HG02885 (cell line): ENCODE data around the gene GPX7.
"Not testable (repeated sequence)": the region's sequence is repeated elsewhere in the genome, so short reads cannot be mapped to it uniquely, and the experiment has no call there.

Experiments used
- ATAC-seq: cut with Tn5 transposase; IDR thresholded peaks from one replicate; pipeline ENCODE4 v1.9.1; 2021; ENCODE audit warnings: mild to moderate bottlenecking; ENCODE audit not compliant: unreplicated experiment, poor library complexity

The GPX7 gene

GRCh38 chr1:52601991-52602855 lies at the start of gene GPX7:
Gene GPX7 (plus strand): TSS chr1:52602371. CDS start chr1:52602410, 39 bp downstream.
- no peak for ATAC-seq

DNA sequence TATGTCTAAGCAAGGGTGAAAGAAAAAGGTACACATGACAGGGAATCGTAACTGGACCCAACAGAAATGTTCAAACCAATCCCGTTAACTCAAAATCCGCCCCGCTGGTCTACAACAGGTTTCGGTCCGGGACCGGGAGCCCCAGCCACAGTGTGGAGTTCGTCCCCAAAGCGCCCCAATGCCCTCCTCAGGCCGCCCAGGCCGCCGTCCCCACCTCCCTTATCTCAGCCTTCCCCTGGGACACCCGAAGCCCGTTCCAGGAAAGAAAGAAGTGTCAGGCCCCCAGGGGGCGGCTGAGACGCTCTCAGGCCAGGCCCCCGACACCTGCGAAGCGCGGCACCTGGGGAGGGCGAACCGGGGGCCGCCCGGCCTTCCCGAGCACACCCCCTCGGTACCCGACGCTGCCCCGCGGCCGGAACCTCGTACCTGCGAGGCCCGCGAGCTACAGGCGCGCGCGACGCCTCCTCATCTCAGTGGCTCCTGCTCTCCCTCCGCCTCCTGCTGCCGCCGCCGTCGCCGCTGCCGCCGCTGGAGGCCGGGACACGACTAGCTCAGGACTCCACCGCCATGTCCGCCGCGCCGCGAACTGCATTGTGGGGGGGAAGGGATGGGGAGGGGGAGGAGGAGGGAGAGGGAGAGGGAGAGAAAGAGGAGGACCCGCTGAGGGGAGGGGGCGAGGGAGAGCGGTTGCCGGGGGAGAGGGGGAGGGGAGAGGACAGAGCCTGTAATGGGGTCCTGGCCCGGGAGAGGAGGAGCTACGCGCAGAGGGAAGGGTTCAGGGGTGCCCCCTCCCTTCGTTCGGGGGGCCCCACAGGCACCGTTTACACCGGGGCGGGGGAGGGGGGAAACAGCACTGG lies 49.4 kb upstream of the GPX7 start, which contains the start of gene TUT4:
TUT4 (minus strand) TSS at position 588 of the 857 bp plus-strand sequence. CDS start 26,812 bp downstream, outside the sequence.
- ATAC-seq = peak; percentile 46

- peak; percentile 76 for ATAC-seq
These were observed 48.6 kb upstream of the GPX7 start for GRCh38 chr1:52553362-52554266.

DNA sequence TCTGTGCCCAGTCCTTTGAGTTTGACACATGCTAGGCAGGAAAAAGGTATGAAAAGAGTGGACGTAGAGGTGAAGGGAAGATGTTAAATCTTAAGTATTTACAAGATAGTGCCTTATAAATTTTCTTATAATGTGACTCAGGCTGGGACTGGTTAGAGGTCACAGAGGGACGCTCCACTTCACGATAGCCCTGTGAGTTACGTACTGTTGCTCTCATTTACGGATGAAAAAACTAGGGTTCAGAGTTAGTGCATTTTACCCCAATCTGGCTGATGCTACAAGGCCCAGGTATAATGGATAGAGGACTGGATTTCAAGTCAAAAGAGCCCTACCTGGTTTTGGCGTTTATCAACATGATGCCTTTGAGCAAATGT lies 47.9 kb upstream of the GPX7 start:
- no peak for ATAC-seq

- ATAC-seq = no peak
These were observed 47.4 kb upstream of the GPX7 start for GRCh38 chr1:52554756-52555155.

DNA sequence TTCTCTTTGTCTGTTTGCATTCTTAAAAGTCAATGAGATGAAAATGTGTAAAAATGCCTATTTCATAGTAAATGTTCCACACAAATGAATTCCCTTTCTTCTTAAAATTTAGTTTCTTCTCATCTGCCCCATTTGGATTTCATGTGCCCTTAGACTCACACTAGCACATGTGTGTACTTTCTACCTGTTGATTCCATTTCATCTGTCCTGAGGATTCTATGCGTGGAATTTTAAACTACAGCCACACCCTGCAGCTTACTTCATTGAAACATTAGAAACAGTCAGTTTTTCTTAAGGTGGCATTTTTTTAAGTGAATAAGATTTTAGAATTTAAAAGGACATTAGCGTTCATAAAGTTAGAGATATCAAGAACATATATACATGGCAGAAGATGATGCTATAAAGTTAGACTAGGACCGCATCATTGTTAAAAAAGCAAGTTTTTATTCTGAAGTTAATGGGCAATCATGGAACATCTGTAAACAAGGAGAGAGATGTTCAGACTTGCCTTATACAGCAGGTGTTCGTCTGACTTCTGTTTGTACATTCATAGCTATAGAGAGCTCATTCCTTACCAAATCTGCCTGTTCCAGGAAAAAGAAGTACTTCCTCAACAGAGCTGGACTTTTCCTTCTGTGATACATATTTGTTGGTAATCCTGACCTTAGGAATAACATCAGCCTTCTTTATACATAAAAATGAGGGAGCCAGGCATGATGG lies 45.4 kb upstream of the GPX7 start:
- no peak for ATAC-seq

DNA sequence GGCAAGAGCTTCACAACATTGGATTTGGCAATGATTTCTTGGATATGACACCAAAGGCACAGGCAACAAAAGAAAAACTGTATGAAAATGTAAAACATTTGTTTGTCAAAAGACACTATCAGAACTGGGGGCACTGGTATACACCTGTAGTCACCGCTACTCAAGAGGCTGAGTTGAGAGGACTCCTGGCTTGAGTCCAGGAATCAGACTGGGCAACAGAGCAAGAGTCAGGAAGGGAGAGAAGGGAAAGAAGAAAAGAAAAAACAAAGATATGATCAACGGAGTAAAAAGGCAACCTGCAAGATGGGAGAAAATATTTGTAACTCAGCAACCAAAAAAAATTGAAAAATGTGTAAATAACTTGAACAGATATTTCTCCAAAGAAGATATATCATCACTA lies 43.2 kb upstream of the GPX7 start:
- no peak for ATAC-seq

- ATAC-seq = no peak
These were observed 42.3 kb upstream of the GPX7 start for GRCh38 chr1:52559875-52560274.

- no peak for ATAC-seq
These were observed 39.4 kb upstream of the GPX7 start for GRCh38 chr1:52562766-52563165.

DNA sequence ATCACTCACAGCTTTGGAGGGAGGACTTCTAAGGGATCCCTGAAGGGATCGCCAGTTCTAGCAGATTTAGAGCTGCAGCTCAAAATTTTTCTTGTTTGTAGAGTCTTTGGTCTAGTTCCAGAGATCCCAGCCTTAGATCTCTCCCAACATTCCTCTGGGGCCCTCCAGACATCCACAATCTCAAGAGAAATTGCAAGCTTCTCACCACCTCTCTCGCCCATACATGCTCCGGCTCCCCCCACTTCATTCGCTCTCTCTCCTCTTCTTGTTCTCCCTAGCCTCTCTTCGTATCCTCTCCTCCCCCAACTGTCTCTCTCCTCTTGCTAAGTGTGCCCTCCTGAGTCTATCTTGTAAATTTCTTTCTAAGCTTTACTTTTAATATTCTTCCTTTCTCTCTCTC lies 34.2 kb upstream of the GPX7 start:
- ATAC-seq = no peak

GRCh38 chr1:52569449-52570210 lies 32.5 kb upstream of the GPX7 start:
- ATAC-seq = no peak

- no peak for ATAC-seq
These were observed 30.4 kb upstream of the GPX7 start for GRCh38 chr1:52571783-52572182.

- ATAC-seq = no peak
These were observed 29.8 kb upstream of the GPX7 start for GRCh38 chr1:52572387-52572786.

DNA sequence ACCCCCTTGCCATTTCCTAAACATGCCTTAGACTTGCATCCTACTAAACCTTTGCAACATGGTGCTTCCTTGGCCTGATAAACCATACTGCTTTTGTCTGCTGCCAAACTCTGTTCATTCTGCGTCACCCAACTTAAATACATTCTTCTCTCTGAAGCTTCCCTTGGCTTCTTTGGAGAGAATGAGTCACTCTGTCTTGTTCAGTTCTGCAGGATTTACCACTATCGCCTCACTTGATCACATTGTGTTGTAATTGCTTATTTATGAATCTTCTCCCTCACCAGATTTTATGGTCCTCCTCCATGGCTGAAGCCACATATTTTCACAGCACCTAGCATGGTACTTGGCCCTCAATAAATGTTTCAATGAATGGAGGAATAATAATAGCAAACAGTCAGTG lies 27.6 kb upstream of the GPX7 start:
- no peak for ATAC-seq

DNA sequence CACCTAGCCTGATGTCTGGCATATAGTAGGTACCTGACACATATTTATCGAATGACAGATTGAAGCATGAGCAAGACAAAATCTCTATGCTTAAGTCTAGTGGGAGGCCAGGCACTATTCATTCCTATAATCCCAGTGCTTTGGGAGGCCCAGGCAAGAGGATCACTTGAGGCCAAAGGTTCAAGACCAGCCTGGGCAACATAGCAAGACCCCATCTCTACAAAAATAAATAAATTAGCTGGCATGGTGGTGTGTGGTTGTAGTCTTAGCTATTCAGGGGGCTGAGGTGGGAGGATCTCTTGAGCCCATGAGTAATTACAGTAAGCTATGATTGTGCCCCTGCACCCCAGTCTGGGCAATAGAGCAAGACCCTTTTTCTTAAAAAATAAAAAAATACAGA lies 26.1 kb upstream of the GPX7 start:
- no peak for ATAC-seq

DNA sequence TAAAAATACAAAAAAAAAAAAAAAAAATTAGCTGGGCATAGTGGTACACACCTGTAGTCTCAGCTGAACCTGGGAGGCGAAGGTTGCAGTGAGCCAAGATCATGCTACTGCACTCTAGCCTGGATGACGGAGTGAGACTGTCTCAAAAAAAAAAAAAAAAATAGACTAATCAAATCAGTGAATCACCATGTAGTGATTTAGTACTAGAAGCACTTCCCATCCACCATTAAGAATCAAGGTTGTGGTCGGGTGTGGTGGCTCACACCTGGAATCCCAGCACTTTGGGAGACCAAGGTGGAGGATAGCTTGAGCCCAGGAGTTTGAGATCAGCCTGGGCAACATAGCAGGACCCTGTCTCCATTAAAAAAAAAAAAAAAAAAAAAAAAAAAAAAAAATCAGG lies 24.1 kb upstream of the GPX7 start:
- not testable (repeated sequence) for ATAC-seq

GRCh38 chr1:52579415-52579814 lies 22.8 kb upstream of the GPX7 start:
- no peak for ATAC-seq

- ATAC-seq = no peak
These were observed 21.9 kb upstream of the GPX7 start for GRCh38 chr1:52580283-52580682.

DNA sequence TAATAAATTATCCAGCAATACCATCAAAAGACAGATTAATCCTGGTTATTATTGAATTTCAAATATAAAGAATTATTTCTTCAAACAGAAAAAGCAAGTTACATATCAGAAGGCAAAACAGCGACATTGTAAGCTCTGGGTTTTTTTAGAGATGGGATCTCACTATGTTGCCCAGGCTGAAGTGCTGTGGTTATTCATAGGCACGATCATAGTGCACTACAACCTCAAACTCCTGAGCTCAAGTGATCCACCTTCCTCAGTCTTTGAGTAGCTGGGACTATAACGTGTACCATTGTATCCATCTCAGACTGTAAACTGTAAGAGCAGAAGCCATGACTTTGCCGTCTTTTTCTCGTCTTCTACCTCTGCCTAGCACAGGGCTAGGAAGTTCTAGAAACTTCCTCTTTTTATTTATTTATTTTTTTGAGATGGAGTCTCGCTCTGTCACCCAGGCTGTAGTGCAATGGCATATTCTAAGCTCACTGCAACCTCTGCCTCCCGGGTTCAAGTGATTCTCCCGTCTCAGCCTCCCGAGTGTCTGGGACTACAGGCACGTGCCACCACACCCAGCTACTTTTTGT lies 20.0 kb upstream of the GPX7 start:
- no peak for ATAC-seq
